ENCODE results near the gene MEF2A. TPM values are rescaled to one million over a fixed set of nuclear protein-coding genes. Genes with fewer than 3 reads are reported as not detected.
A peak's percentile ranks its signal among the peaks of the same experiment; 100 is the strongest.
"Not testable (repeated sequence)": the region's sequence is repeated elsewhere in the genome, so short reads cannot be mapped to it uniquely, and the experiment has no call there.

MEF2A gene
- total RNA-seq, 2 donors from 2014 or later = 20.1 to 36.8 TPM

DNA sequence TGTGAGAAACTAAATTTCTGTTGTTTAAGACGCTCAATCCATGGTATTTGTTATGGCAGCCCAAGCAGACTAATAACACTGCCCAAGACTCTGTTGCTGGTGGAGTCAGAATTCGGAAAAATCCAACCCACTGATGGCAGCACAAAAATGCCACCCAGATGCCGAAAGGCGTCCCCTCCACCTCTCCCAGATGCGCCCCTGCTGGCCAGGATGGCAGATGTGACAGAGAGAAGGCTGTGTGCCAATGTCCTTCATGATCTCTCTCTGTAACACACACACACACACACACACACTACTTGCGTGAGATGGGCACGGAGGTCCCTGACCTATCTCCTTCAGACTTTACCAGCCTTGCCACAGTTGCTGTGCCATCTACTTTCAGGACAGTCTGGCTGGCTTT lies 178.4 kb downstream of the MEF2A start:
- TF ChIP-seq, protein P1, sequence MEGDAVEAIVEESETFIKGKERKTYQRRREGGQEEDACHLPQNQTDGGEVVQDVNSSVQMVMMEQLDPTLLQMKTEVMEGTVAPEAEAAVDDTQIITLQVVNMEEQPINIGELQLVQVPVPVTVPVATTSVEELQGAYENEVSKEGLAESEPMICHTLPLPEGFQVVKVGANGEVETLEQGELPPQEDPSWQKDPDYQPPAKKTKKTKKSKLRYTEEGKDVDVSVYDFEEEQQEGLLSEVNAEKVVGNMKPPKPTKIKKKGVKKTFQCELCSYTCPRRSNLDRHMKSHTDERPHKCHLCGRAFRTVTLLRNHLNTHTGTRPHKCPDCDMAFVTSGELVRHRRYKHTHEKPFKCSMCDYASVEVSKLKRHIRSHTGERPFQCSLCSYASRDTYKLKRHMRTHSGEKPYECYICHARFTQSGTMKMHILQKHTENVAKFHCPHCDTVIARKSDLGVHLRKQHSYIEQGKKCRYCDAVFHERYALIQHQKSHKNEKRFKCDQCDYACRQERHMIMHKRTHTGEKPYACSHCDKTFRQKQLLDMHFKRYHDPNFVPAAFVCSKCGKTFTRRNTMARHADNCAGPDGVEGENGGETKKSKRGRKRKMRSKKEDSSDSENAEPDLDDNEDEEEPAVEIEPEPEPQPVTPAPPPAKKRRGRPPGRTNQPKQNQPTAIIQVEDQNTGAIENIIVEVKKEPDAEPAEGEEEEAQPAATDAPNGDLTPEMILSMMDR (IDR thresholded peaks at IDR 0.05) = no peak
- Histone ChIP-seq H3K27me3 (no peaks in the 10 kb centered on the region), H3K4me3 (no peak overlapping the region), H3K9ac (ENCODE audit: low read depth in 2 of 2, low read length in 2 of 2) (no peak overlapping the region), H3K9me3 (no peaks in the 10 kb centered on the region), H3K27ac (no peak overlapping the region), H3K4me1 (no peaks in the 10 kb centered on the region), H3K36me3 (no peaks in the 10 kb centered on the region)
- DNase-seq = no peak
- intact Hi-C loops (cut with DNase I) = no loop called here

GRCh38 chr15:99745370-99746086 lies 179.7 kb downstream of the MEF2A start:
- H3K4me3 ChIP-seq = no peak overlapping the region
- no peak for DNase-seq
- H3K27me3 ChIP-seq = no peaks in the 10 kb centered on the region
- no peaks in the 10 kb centered on the region for H3K36me3 ChIP-seq
- H3K9ac ChIP-seq (ENCODE audit: low read depth in 2 of 2, low read length in 2 of 2) = no peak overlapping the region
- H3K27ac ChIP-seq = no peak overlapping the region
- intact Hi-C loops (cut with DNase I) = no loop called here
- H3K9me3 ChIP-seq = no peaks in the 10 kb centered on the region
- H3K4me1 ChIP-seq = no peaks in the 10 kb centered on the region
- TF ChIP-seq, protein P1 (IDR thresholded peaks at IDR 0.05) = no peak

- DNase-seq = peak; percentile 49
- H3K9ac ChIP-seq (ENCODE audit: low read depth in 2 of 2, low read length in 2 of 2) = no peak overlapping the region
Observed at GRCh38 chr15:99749386-99749785, 183.6 kb downstream of the MEF2A start.

GRCh38 chr15:99750326-99750725 lies 184.5 kb downstream of the MEF2A start:
- intact Hi-C loops (cut with DNase I); H3K4me3 ChIP-seq; DNase-seq; H3K27ac ChIP-seq; H3K9ac ChIP-seq (ENCODE audit: low read depth in 2 of 2, low read length in 2 of 2); H3K4me1 ChIP-seq; H3K36me3 ChIP-seq; H3K27me3 ChIP-seq; H3K9me3 ChIP-seq: not testable (repeated sequence)

More at GRCh38 chr15:99749386-99749785, 183.6 kb downstream of the MEF2A start:
- no peaks in the 10 kb centered on the region for H3K4me1 ChIP-seq
- TF ChIP-seq, protein P1 (IDR thresholded peaks at IDR 0.05) = no peak
- H3K4me3 ChIP-seq = no peak overlapping the region
- intact Hi-C loops (cut with DNase I) = no loop called here
- H3K36me3 ChIP-seq = no peaks in the 10 kb centered on the region
- no peak overlapping the region for H3K27ac ChIP-seq
- no peaks in the 10 kb centered on the region for H3K27me3 ChIP-seq
- no peaks in the 10 kb centered on the region for H3K9me3 ChIP-seq

DNA sequence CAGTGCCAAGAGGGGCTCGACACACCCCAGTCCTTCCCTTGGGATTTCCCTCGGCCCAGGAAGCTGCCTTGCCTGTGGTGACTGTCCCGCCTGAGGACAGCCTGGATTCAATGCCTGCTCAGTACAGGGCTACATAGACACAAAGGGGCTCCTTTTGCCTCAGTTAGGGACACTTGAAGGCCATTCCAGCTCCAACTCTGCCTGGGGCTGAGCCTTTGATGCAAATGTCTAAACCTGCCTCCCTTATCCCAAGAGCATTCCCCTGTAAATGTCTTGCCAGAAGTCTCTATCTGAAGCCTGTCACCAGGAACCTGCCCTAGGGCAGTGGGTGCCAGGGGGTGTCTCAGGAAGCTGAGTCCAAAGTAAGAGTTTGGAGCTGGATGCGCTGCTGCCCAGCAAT lies 186.8 kb downstream of the MEF2A start:
- TF ChIP-seq, protein P1 (IDR thresholded peaks at IDR 0.05) = no peak
- H3K4me3 ChIP-seq = no peak overlapping the region
- no peaks in the 10 kb centered on the region for H3K9me3 ChIP-seq
- H3K4me1 ChIP-seq = no peaks in the 10 kb centered on the region
- intact Hi-C loops (cut with DNase I) = loop anchor here (2.0 kb wide), 1 partner anchor 474 kb away; no protein-coding TSS in a partner anchor
- H3K27me3 ChIP-seq = no peaks in the 10 kb centered on the region
- DNase-seq = no peak
- no peak overlapping the region for H3K27ac ChIP-seq
- H3K36me3 ChIP-seq = no peaks in the 10 kb centered on the region
- no peak overlapping the region for H3K9ac ChIP-seq (ENCODE audit: low read depth in 2 of 2, low read length in 2 of 2)

DNA sequence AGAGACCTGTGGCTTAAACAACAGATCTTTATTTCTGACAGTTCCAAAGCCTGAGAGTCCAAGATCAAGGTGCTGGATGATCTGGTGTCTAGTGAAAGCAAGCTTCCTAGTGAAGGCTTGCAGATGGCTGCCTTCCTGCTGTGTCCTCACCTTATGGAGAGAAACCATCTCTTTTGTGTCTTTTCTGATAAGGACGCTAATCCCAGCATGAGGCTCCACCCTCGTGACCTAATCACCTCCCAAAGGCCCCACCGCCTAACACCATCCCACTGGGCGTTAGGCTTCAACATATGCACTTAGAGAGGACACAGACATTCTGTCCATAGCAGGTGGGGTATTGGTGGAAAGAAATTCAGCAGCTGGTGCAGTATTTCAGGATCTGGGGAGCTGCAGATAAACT lies 187.3 kb downstream of the MEF2A start:
- TF ChIP-seq, protein P1 (IDR thresholded peaks at IDR 0.05) = no peak
- H3K27me3 ChIP-seq = no peaks in the 10 kb centered on the region
- no peak for DNase-seq
- H3K9ac ChIP-seq (ENCODE audit: low read depth in 2 of 2, low read length in 2 of 2) = no peak overlapping the region
- H3K9me3 ChIP-seq = no peaks in the 10 kb centered on the region
- intact Hi-C loops (cut with DNase I) = loop anchor here (2.0 kb wide), 1 partner anchor 474 kb away; no protein-coding TSS in a partner anchor
- H3K4me1 ChIP-seq = no peaks in the 10 kb centered on the region
- H3K4me3 ChIP-seq = no peak overlapping the region
- H3K27ac ChIP-seq = no peak overlapping the region
- H3K36me3 ChIP-seq = no peaks in the 10 kb centered on the region

All from colonic mucosa (tissue), 4 donors.